Measurements from ENCODE around the gene PTPRU.

Gene PTPRU

DNA sequence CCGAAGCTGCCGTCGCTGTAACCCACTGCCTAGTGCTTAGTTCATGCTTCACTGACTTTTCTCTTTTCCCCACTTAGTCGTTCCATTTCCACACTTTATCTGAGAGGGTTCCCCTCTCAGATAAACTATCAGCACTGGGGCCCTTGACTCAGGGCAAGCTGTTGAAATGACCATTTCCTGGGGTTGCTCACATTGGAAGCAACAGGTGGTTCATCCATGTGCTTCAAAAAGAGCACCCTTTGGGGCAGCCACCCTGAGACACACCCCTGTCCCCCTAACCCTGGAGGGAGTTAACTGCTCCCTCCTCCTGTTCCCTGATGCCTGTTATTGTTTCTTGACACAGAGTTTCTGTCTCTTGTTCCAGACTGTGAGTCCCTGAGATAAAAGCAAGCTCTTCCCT, 107.2 kb downstream of the PTPRU start:
- DNase-seq: no peak

DNA sequence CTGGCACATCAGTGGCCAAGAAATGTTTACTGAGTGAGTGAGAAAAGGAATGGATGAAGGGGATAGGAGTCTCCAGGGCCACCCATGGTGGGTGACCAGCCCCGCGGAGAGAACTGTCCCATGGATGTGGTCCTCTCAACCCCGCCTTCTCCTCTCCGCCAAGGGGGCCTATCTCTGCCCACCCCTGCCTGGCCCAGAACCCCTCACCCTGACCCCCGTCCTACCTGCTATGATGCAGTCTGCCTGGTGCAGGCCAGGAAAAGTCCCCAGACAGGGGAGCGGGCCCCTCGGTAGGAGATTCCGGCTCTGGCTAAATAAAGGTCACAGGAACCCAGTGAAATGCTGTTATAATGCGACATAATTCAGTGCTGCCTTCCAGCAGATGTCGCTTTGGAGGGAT, 107.6 kb downstream of the PTPRU start:
- DNase-seq: no peak

DNA sequence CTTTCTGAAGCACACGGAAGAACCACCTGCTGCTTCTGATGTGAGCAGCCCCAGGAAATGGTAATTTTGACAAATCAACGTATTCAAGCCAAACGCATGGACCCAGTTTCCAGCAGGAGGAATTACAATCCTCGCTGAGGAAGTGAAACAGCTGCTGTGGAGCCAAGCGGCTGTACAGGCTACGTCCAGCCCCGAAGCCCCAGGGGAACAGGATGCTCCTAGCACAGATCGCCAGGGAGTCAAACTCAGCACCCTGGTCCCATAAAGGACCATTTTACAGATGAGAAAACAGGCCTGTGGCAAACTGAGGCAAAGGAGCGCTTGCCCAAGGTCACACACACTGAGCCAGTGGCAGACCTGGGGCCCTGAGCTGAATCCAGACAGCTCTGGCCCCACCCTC, 108.0 kb downstream of the PTPRU start:
- no peak for DNase-seq

DNA sequence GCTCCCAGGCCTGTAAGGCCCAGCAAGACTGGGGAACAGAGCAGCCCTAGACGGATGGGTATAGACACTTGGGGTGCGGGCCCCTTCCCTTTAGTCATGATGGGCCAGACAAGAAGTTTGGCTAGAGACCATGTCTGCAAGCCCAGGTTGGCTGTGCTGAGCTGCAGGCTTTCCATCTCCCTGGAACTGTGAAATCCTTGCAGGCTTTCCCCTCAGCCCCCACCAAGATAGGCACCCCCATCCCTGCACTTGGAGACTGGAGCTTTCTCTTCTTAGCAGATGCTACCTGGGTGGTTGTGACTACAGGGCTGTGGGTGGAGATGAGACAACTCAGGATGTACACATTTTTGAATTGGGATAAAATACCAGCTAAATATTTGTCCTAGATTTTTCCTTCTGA, 110.3 kb downstream of the PTPRU start:
- no peak for DNase-seq

DNA sequence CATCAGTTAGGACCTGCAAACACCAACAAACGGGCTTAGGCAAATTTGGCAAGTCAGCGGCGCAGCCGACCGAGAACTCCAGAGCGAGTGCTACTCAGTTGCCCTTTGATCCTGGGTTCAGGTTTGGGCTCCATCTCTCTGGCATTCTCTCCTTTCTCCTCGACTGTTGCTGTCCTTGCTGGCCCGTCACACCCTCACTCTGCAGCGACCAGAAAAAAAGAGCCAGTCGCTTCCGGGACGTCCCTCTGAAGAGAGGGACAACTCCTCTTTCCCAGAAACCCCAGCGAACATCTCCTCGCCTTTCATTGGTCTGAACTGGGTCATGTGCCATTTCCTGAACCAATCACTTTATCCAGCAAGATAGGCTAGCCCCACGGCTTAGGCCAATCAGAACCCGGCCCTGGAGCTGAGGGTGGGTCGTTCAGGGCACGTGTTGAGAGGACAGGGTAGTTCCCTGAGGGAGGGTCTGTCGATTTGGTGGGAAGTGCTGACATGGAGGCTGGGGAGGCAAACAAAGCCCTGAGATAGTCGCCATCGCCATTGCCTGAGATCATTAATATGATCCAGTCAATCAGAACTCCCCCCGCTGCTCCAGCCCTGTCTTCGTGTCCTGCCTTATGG, 113.7 kb downstream of the PTPRU start:
- DNase-seq: no peak

DNA sequence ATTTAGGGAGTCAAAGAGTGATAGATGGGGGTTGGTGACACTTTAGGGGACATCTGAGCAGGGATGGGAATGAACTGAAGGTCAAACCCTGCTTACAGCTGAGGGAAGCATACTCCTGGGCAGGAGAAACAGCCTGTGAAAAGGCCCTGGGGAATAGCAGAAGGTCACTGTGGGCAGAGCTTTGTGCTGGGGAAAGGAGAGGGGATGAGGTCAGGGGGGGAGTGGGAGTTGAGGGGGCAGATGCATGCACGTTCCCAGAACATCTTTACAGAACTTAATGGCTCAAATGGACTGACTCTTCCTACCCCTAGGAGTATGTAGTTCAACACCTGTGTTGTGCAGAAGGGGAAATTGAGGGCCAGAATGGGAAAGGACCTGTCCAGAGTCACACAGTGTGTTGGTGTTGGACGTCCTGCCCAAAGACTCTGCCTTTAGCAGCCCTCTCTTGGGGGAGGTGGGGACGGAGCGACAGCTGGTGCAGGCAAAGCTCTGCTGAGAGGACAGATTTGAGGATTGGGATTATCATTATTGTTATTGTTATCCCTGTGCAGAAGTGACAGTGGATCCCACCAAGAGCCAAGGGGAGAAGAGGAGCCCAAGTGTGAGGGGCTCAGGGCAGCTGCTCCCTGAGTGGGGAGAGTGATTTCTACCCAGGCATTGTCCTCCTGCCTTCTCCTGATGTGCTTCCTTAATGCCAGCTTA, 116.5 kb downstream of the PTPRU start:
- DNase-seq: no peak

DNA sequence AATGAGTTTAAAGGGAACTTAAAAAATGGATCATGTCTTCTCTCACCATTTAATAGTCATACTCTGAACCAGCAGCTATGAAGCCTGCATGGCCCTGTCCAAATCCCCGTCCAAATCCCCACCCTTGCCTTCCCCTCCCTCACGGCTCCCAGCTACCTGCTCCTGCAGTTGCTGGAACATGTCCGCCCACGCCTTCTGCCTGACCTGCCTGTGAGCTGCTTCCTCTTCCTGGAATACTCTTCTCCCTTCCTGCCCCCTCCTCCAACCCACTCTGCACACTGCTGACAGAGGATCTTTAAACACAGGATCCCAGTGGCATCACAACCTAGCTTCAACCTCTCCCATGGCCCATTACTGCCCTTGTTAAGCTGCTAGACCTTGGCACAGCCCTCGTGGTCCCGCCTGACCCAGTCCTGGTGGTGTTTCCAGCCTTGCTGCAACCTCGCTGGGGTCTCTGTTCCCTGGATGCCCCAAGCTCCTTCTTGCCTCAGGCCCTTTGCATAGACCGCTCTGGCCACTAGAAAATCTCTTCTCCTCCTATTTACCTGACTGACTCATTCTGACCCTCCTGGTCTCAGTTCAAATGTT, 118.3 kb downstream of the PTPRU start:
- no peak for DNase-seq

DNA sequence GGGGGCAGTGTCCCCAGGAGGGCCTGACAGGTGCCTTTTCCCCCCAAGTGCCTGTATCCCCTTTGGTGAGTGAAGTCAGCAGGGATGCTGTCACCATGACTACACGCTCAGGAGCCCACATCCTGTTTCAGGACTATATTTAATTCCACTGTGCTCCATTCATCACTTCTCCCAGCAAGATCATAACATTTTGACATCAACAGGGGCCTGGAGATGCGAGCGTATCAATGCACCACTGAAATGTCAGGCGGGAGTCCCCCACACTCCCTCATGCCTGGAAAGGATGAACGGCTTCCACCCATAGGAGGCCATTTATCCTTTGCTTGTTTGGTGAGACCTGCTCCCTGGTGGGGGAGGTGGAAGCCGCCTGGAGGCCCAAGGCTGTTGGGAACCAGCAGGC, 119.1 kb downstream of the PTPRU start:
- DNase-seq: no peak

DNA sequence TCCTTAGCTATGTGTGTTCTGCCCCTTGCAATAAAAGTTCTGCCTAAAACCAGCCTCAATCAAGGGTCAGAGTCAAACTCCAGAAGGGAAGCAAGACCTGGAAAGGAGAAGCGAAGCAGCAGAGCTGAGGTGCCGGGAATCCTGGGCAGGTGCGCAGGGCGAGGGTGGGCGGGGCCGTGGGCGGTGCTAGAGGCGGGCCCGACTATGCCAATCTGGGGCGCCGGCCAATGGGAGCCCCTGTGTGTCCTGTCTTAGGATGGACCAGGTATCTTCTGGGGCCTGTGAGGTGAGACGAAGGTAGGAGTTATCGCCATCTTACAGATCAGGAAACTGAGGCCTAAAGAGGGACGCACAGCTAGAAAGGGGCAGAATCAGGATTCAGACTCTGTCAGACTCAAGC, 120.3 kb downstream of the PTPRU start:
- no peak for DNase-seq

DNA sequence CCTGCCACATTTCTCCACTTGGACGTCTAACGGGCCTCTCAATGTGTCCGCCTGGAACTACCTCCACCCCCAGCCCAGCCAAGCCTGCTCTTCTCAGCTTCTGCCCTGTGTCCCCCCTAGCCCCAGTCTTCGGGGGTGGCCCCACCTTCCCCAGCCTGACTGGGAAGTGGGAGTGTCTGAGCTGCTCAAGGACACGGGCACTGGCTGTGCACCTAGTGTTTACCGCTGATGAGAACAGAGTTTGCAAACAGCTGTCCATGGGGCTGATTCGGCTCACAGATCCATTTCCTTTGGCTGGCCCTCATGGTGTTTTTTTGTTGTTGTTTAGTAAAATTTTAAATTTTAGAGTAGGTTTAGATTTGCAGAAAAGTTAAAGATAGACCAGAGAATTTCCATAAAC, 121.1 kb downstream of the PTPRU start:
- DNase-seq: no peak

DNA sequence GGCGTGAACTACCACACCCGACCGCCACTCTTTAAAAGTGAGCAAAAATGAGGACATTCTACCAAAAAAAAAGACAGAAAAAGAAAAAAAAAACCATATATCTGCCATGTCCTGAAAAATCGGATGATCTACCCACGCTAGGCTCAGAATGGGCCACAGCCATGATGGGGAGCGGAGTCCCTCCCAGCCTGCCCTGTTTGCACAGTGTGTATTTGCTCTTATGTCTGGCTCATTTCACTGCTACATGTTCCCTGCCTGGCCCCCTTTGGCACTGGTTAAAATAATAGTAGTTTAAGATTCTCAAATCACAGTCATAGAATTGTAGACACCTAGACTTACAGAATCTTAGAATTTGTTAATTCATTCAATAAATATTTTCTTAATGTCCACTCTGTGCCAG, 121.9 kb downstream of the PTPRU start:
- DNase-seq: no peak

DNA sequence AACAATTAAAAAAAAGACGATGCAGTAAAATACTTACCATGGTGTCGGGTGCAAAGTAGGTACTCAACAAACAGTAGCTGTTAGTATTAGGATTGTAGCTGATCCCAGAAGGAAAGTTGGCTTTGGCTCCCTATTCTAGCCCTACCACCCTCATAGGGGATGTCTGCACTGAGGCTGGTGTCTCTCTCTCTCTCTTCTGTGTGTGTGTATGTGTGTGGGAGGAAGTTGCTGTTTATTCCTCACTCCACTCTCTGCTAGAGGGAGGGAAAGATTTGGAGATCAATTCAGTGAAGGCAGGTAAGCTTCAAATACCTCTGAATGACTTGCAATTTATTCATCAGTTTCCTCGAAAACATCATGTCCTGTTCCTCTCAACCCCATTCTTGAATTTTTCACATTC, 124.4 kb downstream of the PTPRU start:
- no peak for DNase-seq

DNA sequence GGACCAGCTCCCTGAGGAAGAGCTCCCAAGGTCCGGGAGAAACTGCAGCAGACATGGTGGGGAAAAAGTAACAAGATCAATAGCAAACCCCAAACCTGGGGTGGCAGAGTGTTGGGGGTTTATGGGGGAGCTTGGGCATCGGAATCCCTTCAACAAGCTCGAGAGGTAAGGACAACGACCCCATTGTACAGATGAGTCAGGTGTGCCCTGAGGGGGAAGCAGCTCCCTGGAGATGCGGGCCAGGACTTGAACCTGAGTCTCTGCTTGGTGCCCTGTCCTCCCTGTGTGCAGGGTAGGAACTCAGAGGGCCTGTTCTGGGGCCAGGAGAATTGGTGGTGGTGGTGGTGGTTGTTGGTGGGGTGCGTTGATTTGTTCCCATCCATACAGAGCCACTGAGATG, 125.4 kb downstream of the PTPRU start:
- DNase-seq: no peak

DNA sequence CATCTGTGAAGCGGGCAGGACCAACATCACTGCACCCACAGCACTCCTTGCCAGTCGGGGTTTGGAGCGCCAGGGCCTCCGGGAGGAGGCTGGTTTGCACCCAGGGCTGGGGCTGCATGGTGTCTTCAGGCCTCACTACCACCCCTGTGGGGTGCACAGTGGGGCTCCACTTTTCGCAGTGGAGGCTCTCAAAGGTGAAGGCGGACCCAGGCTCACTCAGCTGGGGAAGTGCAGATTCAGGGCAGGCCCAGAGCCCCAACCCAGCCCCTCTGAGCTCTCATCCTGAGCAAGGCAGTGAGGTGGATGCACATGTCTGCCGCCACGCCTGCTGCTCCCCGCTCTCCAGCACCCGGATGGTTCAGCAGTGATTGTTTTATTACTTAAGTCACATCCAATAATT, 125.8 kb downstream of the PTPRU start:
- no peak for DNase-seq

DNA sequence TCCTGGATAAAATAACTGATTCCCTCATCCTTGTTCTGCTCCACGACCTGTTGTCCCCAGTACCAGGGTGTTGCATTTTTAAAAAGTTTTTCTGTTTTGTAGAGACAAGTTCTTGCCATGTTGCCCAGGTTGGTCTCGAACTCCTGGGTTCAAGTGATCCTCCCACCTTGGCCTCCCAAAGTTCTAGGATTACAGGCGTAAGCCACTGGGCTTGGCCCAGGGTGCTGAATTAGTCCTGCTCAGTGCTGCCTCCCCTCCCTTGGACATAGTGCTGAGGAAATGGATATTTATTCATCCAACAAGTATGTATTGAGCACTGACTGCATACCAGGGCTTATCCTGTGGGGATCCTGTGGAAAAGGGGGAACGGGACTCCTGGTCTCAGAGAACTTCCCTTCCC, 126.4 kb downstream of the PTPRU start:
- no peak for DNase-seq

DNA sequence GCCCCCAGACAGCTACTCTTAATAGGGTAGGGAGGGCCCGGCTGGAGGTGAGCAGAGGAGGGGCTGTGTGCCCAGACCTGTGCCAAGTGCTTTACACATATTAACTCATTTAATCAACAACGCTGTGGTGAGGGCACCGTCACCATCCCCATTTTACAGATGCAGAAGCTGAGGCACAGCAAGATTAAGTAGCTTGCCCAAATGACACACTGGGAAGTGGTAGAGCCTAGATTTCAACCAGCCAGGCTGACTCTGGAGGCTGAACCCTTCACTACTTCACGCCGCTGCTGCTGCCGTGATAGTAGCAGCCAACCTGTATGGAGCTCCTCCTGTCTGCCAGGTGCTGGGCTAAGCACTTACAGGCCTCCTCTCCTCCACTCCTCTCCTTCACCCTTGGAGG, 127.2 kb downstream of the PTPRU start:
- DNase-seq: no peak

DNA sequence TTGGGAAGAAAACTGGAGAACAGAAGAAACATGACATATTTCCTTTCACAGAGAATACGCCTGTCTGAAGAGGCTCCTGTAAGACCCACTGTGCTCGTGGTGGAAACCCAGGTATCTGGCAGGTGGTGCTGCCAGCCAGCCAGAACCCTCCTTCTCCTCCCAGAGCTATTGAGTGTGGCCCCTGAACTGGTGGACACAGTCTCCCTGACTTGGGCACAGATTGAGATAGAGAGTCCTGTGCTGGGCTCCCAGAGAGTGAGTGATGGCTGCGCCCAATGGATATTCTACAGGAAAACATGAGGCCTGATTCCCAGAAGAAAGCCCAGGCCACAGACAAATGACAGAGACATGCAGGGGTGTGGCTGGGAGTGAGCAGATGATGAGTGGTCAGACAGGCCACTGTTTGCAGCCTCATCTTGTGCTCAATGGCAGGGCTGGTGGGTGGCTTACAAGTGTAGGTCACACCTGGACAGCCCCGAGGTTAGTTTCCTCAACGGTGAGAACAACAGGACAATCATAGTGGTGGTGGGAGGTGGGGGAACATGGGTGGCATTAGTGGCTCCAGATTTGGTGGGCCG, 127.9 kb downstream of the PTPRU start:
- DNase-seq: no peak

DNA sequence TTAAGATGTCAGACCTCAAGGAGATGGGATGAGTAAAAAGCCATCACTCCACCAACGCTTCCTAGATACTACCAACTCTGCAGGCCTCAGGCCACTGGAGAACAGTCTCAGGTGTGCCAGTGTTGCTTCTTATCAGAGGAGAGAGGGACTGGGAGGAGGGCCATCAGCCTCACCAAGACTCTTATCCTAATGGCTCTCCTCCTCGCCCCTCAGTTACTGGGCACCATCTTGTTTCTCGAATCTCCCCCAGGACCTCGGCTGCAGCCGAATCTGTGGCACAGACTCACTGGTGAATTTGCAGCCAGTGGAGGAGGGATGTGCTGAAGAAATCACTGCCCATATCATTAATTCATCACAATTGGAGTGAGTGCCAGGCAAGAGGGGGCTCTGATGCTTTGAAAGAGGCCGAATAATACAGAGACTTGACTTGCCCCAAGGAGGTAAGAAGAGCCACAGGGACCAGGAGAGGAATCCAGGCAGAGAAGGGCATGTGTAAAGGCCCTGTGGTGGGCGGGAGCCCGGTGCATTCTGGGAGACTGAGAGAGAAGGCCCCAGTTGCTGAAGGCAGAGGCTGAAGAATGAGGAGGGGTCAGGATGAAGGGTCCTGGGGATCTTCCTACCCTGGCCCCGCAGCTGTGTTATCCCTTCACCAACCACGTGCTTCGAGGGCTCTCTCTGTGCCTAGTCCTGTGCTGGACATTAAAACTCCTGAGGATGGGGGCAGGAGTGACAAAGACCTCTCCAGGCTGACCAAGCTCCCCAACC, 129.8 kb downstream of the PTPRU start:
- DNase-seq: no peak

DNA sequence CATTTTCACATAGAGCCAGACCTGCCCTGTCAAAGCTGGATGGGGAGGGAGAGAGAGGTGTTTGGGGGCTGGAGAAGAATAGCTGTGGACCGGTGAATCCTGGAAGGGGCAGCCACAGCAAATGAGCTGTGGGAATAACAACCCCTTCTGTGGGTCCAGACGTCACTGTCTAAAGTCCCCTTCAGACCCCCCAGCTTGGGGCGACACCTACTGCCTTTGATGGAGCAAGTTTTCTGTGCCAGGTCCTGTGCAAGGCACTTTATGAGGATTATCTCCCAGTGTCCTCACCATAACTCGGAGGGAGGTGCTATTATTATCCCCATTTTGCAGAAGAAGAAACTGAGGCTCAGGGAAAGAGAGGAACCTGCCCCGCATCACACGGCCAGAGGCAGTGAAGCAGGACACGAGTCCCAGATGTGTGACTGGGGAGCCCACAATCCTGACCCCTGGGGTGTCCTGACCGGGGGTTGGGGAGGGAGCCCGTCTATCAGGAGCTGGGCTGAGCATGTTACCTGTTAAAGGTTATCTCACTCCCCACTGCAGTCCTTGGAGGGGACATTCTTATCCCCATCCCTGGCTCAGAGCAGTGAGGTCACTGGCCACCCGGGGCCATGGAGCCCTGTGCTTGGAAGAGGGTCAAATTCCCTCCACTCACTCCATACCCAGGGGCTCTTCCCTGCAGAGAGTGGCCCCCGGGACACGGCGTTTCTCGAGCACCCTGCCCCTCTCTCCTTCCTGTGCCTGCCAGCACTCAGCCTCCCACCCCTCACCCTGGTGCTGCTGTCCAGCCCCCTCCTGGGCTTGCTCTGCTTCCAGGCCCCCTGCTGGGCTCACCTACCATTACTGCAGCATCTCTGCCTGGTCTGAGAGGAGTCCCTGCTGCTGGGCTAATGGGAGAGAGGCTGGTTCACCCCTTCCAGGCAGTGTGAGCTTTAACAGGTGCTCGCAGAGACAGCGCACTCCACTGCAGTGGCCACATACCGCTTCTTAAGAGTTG, 132.9 kb downstream of the PTPRU start:
- DNase-seq: no peak

DNA sequence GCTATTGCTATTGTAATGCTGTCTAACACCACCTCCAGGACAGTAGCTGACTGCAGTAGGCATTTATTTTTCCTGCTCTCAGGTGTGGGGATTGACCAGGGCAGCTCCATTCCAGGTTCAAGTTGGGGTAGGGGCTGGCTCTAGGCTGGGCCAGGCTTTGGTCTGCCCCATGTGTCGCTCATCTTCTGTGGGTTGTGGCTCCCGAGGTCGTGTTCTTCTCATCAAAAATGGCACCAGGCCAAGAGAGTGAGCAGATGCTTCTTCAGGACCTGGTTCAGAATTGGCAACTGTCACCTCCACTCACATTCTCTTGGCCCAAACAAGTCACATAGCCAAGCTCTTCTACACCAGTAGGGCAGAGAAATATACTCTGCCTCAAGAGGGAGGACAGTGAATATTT, 133.7 kb downstream of the PTPRU start:
- no peak for DNase-seq

DNA sequence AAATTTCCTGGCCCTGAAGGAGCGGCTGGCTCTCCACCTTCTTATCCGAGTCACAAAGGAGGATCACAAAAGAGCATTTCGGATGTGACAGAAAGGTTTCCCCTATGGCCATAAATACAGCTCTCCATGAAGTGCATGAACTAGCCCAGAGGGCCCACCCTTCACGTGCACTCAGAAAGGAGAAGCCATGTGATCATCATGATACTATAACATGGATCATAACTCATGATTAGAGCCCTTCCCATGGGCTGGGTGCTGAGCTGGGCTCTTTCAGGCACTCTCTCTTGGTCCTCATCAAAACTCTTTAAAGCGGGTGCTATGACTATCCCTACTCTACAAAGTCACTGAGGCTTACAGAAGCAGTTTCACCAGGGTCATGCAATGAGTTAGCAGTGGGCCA, 135.0 kb downstream of the PTPRU start:
- no peak for DNase-seq

DNA sequence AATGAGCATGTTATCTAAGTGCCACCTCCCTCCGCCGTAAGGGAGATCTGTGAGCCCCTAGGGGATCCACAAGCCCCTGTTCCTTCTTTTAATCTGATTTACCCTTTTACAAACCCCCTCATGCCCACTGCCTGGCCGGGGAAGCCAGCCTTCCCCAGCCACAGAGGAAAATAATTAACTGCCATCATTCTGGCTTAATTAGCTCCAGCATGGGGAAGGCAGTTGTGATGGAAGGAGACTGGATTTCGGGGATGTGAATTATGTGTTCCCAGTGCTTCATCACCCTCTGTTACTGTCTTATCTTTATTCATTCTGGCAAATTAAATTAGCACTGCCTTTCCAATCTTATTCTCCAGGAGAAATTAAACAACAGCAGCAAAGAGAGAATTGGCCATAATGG, 135.8 kb downstream of the PTPRU start:
- no peak for DNase-seq
